HEK293T (cell line): ENCODE results near the gene CISD3.

ENCODE experiments used
- CTCF ChIA-PET: fragments of 350-600 bp; formaldehyde crosslinking; extraction: SDS; loops from one replicate; lab custom pipeline; 2021; ENCODE audit warnings: antibody characterized with exemption, inconsistent platforms; lab: Yijun Ruan, JAX
- POLR2A ChIA-PET: fragments of 350-600 bp; formaldehyde crosslinking; extraction: SDS; loops from one replicate; lab custom pipeline; 2020; ENCODE audit warnings: antibody characterized with exemption, inconsistent platforms; lab: Yijun Ruan, JAX
- DNase-seq: peaks from one replicate; pipeline ENCODE4 v3.0.0; 2012; ENCODE audit warnings: mixed read lengths; ENCODE audit errors: extremely low spot score
- ARNT ChIP-seq: fragments of 450-650 bp; IDR thresholded peaks from 2 replicates; pipeline ENCODE4 v1.6.1; 2017; ENCODE audit warnings: mild to moderate bottlenecking
- BHLHE40 ChIP-seq: fragments of 450-650 bp; IDR thresholded peaks from 2 replicates; pipeline ENCODE4 v1.6.1; 2016; ENCODE audit warnings: mild to moderate bottlenecking, moderate library complexity, borderline replicate concordance
- CTBP1 ChIP-seq: fragments of 450-650 bp; IDR thresholded peaks from 2 replicates; pipeline ENCODE4 v1.6.1; 2016; ENCODE audit warnings: borderline replicate concordance
- ELF4 ChIP-seq: fragments of 450-650 bp; IDR thresholded peaks from 2 replicates; pipeline ENCODE4 v1.6.1; 2017; ENCODE audit warnings: antibody characterized with exemption
- FOXA1 ChIP-seq: fragments of 450-650 bp; IDR thresholded peaks from 2 replicates; pipeline ENCODE4 v1.6.1; 2016; ENCODE audit warnings: mild to moderate bottlenecking
- FOXK2 ChIP-seq: fragments of 450-650 bp; IDR thresholded peaks from 2 replicates; pipeline ENCODE4 v1.6.1; 2016; ENCODE audit warnings: mild to moderate bottlenecking
- FOXM1 ChIP-seq: fragments of 450-650 bp; IDR thresholded peaks from 2 replicates; pipeline ENCODE4 v1.6.1; 2017; ENCODE audit warnings: mild to moderate bottlenecking, borderline replicate concordance
- HDGF ChIP-seq: fragments of 450-650 bp; IDR thresholded peaks from 2 replicates; pipeline ENCODE4 v1.6.1; 2017; ENCODE audit warnings: antibody characterized with exemption, borderline replicate concordance
- L3MBTL2 ChIP-seq: fragments of 450-650 bp; conservative IDR thresholded peaks from 2 replicates; pipeline ENCODE4 v1.6.1; 2016; ENCODE audit warnings: mild to moderate bottlenecking
- LEF1 ChIP-seq: fragments of 450-650 bp; IDR thresholded peaks from 2 replicates; pipeline ENCODE4 v1.6.1; 2017; ENCODE audit warnings: mild to moderate bottlenecking, borderline replicate concordance
- NFRKB ChIP-seq: fragments of 450-650 bp; IDR thresholded peaks from 2 replicates; pipeline ENCODE4 v1.6.1; 2016; ENCODE audit warnings: mild to moderate bottlenecking, moderate library complexity
- SP1 ChIP-seq: fragments of 450-650 bp; IDR thresholded peaks from 2 replicates; pipeline ENCODE4 v1.6.1; 2017
- SUZ12 ChIP-seq: fragments of 450-650 bp; IDR thresholded peaks from 2 replicates; pipeline ENCODE4 v1.6.1; 2016; ENCODE audit warnings: mild to moderate bottlenecking
- TARDBP ChIP-seq: fragments of 450-650 bp; IDR thresholded peaks from 2 replicates; pipeline ENCODE4 v1.6.1; 2016
- ZNF384 ChIP-seq: fragments of 450-650 bp; IDR thresholded peaks from 2 replicates; pipeline ENCODE4 v1.6.1; 2016
- TF ChIP-seq, protein P1 (sequence below): fragments of 450-650 bp; IDR thresholded peaks from 2 replicates; pipeline ENCODE4 v1.6.1; 2016

The CISD3 gene

DNA sequence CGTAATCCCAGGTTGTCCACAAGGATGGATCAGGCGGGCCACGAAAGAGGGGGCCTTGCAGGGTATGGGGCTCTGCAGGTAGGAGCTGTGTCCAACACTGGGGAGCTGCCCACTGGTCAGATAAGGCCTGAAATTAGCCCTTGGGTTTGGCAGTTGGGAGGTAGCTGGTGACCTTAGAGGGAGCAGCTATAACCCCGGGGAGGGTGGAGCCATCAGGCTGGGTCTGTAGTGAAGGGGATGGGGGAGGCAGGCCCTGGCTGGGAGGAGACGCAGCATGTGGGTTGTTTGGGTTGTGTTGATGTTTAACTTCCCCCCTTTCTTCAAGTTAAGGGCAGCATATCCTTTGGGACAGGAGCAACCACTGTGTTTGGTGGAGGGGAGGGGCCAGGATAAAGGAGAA lies 19.2 kb upstream of the CISD3 start:
- DNase-seq, result no peak
- no peak for TF ChIP-seq ELF4
- TF ChIP-seq LEF1, result no peak
- TF ChIP-seq FOXA1, result no peak
- TF ChIP-seq, protein P1, sequence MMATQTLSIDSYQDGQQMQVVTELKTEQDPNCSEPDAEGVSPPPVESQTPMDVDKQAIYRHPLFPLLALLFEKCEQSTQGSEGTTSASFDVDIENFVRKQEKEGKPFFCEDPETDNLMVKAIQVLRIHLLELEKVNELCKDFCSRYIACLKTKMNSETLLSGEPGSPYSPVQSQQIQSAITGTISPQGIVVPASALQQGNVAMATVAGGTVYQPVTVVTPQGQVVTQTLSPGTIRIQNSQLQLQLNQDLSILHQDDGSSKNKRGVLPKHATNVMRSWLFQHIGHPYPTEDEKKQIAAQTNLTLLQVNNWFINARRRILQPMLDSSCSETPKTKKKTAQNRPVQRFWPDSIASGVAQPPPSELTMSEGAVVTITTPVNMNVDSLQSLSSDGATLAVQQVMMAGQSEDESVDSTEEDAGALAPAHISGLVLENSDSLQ, result no peak
- no peak for TF ChIP-seq FOXM1
- TF ChIP-seq TARDBP, result no peak
- no peak for TF ChIP-seq FOXK2
- ChIA-PET CTCF (interaction anchor here (0.6 to 1.5 kb wide), 2 partner anchors 14 to 24 kb away, joined by 3 to 4 read pairs; no protein-coding TSS in a partner anchor), POLR2A (interaction anchor here (0.6 to 1.7 kb wide), 5 partner anchors 8 to 137 kb away, joined by 3 to 9 read pairs (median 3); partner anchors contain the start of gene PSMB3)

DNA sequence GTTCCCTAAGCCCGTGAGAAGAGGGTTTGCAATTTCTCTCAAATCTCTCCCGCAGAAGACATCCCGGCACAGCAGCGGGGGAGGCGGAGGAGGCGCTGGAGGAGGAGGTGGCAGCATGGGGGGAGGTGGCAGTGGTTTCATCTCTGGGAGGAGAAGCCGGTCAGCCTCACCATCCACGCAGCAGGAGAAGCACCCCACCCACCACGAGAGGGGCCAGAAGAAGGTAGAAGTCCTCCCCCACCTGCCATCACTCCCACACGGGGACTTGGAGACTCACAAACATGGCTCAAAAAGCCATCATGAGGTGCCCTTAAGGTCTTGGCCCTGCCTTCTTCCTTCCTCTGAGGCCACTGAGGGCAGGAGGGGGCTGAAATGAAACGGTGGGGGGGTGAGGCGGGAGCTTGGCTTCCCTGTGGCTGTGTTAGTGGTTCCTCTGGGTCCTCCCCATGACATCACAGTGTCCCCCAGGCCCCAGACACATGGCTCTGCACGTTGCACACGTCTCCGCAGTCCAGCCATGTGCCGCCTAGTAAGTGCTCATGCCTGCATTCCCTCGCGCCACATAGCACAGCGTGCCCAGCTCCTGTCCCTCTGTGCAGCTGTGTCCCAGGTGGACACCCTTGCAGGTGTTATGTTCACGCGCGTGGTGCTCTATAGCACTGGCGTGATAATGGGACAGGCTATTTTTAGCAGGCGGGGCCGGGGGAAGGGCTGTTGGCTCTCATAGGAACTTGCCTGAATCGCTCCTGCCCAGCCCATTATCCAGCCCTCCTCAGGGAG lies 18.2 kb upstream of the CISD3 start:
- DNase-seq, result no peak
- ChIA-PET CTCF (no interaction called here), POLR2A (interaction anchor here (0.6 kb wide), 1 partner anchor 34 kb away, joined by 3 read pairs; no protein-coding TSS in a partner anchor)
- TF ChIP-seq SP1 (no peak), L3MBTL2 (no peak), FOXK2 (no peak), SUZ12 (no peak), LEF1 (no peak), BHLHE40 (no peak), ZNF384 (no peak), FOXM1 (no peak), ELF4 (no peak), ARNT (no peak), FOXA1 (no peak)
- TF ChIP-seq, protein P1, result no peak

DNA sequence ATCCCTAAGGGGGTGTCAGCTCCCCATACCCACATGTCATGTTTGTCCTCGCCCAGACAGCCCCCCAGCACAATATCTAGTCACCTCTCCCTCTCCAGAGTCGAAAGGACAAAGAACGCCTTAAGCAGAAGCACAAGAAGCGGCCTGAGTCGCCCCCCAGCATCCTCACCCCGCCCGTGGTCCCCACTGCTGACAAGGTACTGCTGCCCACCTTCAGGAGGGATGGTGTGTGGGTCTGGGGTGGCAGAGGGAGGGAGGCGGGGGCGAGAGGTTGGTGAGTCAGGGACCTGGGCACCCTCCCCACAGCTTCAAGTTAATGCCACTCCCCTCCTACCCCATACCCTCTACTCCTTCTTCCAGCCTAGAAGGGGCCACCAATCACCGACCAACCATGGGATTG lies 17.5 kb upstream of the CISD3 start:
- no peak for DNase-seq
- ChIA-PET CTCF (no interaction called here), POLR2A (no interaction called here)
- TF ChIP-seq LEF1 (no peak), ZNF384 (no peak), FOXM1 (no peak), SP1 (no peak), NFRKB (no peak), BHLHE40 (no peak), TARDBP (no peak), SUZ12 (no peak), CTBP1 (no peak), ARNT (no peak), FOXK2 (no peak), HDGF (no peak)
- TF ChIP-seq, protein P1, result no peak

DNA sequence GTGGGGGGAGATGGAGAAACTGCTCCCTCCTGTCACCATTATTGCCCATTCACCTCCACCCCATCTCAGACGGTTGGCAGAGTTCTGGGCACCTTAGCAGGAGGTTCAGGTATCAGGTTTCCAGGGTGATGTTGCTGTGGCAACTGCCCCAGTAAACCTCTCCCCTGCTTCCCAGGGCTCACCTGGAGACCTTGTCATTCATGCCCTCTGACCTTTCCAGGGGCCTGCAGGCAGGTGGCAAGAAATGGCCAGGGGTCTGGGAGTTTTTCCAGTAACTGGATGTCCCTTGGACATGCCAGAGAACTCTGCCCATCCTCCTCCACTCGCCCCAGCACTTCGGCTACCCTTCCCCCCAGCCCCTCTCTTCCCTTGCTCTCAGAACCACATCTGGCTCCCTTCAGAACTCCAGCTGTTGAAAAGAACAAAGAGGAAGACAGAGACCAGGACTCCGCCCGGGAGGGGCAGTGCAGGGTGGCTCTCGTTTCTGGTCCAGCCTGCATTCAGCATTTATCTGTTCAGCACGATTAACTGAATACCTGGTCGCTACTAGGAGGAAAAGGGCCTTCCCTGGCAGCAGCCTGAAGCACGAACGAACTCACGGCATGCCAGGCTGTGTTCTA lies 16.6 kb upstream of the CISD3 start:
- TF ChIP-seq ARNT, result no peak
- no peak for TF ChIP-seq FOXA1
- TF ChIP-seq, protein P1, result no peak
- no peak for TF ChIP-seq FOXM1
- no peak for TF ChIP-seq FOXK2
- no peak for TF ChIP-seq HDGF
- TF ChIP-seq BHLHE40, result no peak
- no peak for TF ChIP-seq LEF1
- no peak for TF ChIP-seq NFRKB
- no peak for TF ChIP-seq SUZ12
- TF ChIP-seq ELF4, result no peak
- no peak for TF ChIP-seq TARDBP
- no peak for TF ChIP-seq ZNF384
- no peak for TF ChIP-seq L3MBTL2
- TF ChIP-seq CTBP1, result no peak
- no peak for TF ChIP-seq SP1
- POLR2A ChIA-PET, result interaction anchor here (1.0 kb wide), 1 partner anchor 8 kb away, joined by 7 read pairs; the partner anchor contains the start of gene MLLT6
- no peak for DNase-seq
- CTCF ChIA-PET, result no interaction called here

DNA sequence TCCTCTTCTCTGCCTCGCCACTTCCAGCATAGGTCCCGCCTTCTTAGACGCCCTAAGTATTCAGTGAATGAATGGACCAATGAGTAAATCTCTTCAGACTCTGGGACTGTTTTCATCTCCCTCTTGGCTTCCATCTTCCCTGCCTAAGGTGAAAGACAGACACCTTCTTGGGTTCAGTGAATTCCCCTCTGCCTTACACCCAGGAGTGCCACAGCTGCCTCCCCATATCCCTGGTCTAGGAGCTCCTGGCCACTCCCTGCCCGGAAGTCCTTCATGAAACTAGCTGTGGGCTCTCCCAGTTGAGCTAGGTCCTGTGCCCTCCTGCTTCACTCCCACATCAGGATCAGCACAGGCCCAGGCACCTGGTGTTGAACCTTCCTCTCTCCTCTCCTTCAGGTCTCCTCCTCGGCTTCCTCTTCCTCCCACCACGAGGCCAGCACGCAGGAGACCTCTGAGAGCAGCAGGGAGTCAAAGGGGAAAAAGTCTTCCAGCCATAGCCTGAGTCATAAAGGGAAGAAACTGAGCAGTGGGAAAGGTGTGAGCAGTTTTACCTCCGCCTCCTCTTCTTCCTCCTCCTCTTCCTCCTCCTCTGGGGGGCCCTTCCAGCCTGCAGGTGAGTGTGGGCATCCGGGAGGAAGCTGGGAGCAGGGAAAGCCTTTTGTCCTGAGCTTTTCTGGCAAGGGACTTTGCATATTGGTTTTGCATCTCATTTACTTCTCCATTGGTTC lies 14.8 kb upstream of the CISD3 start:
- DNase-seq, result no peak
- POLR2A ChIA-PET, result interaction anchor here (1.1 to 1.4 kb wide), 4 partner anchors 9 to 13 kb away, joined by 3 to 5 read pairs (median 4); no protein-coding TSS in a partner anchor
- TF ChIP-seq TARDBP, result no peak
- TF ChIP-seq CTBP1, result no peak
- no peak for TF ChIP-seq FOXK2
- TF ChIP-seq ZNF384, result no peak
- no peak for TF ChIP-seq SUZ12
- TF ChIP-seq LEF1, result no peak
- TF ChIP-seq L3MBTL2, result no peak
- no peak for TF ChIP-seq ELF4
- no peak for TF ChIP-seq BHLHE40
- no peak for TF ChIP-seq SP1
- TF ChIP-seq, protein P1, result no peak
- CTCF ChIA-PET, result no interaction called here
